Measurements from ENCODE around the gene PLEKHG3.

Gene PLEKHG3

DNA sequence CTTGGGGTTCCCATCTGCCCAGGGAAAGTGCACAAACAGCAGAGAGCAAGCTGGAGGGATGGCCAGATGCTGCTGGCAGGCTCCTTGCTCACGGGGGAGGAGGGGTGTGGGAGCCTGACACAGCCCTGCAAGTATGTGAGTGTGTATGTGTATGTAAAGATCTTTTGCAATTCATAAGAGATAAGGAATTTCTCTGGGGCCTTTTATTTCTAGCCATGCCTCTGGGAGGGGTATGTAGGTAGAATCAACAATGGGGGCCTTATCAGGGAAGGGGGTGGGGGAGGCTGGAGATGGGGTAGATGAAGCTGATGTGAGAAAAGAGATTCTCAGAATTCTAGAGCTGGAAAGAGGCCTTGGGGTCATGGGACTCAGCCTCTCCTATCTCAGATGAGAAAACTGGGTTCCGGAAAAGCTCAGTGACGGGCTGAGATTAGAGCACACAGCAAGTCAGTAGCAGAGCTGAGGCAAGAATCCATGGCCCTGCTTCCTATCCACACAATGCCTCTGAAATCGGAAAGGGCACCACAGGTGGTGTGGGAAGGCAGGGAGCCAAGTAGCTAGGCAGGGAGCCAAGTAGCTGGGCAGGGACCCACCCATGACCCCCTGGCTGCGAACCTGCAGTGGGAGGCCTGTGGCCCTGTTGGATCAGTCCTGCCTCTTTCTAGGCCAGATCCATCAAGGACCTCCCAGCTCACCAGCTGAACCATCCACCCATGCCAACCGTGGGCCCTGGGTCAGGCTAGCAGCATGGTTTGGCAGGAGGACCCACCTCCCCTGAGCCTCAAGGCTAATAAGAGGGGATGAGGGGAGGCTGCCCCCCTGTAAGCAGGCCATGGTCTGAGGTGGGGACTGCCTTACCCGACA, 54.7 kb downstream of the PLEKHG3 start:
- DNase-seq (ENCODE audit: extremely low spot score, insufficient read length, low read depth) (no peak), FAIRE-seq (no peak)

DNA sequence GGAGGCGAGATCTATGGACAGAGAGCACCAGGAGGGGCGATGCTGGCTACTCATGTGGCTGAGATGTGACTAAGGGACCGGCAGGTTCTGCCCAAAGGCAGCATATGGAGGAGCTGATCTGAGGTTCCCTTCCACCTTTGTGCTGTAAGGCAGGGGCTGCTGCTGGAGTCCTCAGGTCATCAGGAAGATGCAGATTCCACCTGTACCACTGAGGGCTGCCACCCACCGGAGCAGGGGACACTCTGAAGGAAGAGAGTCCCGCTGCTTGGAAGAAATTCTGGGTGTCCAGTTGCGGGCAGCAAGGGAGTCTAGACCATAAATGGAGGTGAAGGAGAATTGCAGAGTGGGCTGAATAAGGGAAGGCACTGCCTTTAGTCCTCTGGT, 55.3 kb downstream of the PLEKHG3 start:
- FAIRE-seq (no peak), DNase-seq (ENCODE audit: extremely low spot score, insufficient read length, low read depth) (no peak)

DNA sequence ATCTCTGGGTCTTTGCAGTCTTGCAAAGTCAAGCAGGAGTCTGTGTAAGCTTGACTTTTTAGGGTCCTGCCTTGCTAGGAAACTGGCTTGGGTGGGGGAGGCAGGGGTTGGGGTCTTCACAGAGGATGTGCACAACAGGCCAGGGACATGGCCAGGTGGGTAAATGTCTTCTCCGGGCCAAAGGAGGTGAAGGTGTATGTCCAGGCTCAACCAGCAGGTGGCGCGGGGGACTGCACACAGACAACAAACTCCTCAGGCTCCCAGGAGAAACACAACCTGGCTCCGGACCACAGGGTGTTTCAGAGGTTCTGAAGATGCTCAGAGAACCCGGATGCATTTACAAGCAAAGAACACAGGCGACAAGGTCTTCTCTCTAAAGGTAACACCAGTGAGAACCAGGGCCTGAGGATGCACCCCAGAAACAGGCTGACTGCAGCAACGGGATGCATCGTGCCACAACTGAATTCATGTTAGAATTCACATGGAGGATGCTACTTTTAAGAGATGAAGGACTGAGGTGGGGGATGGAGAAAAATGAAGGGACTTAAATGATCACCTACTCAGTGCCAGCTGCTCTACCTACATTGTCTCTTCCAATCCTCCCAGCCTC, 56.0 kb downstream of the PLEKHG3 start:
- DNase-seq (ENCODE audit: extremely low spot score, insufficient read length, low read depth), result peak; percentile 37
- peak; percentile 80 for FAIRE-seq

DNA sequence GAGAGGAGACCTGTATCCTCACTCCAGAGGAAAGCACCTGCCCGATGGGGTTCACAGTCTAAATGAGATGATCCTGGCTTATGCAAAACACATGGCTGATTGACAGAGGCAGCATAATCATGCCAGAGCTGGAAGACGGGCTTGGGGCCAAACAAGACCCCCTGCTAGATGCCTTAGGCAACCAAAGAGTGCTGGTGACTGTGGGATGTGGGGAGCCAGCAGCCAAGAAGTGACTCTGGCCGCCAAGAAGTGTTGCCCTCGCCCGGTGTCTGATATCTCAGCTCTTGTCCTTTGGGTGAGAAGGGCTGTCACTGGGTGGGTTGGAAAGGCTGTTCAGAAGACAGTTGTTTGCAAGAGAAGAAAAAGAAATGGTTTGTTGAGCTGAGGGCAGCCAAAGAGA, 56.7 kb downstream of the PLEKHG3 start:
- DNase-seq (ENCODE audit: extremely low spot score, insufficient read length, low read depth) (no peak), FAIRE-seq (no peak)

DNA sequence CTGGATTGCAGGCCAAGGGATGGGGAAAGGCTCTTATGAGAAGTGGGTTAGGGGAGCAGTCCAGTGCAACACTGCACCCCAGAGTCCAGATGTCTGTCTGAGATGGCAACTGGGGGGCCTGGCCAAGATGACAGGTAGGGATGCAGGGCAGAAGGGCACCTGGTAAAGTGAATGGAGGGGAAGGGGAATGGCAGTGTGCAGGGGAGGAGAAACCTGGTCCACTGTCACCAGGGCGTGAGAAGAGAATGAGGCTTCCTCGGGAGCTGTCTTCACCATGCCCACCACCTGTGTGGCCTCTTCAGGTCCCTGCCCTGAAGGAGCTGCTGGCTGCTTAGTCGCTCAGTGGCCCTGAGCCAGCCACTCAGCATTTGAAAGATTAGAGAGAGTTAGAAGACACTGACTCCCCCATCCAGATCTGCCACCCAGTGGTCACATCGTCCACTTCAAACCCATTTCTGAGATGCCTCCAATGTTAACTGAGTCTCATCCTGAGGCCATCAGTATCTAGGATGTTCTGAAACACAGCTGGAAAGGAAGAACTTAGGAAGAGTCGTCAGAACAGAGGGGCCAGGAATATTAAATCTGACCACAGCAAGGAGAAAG, 57.3 kb downstream of the PLEKHG3 start:
- FAIRE-seq (no peak), DNase-seq (ENCODE audit: extremely low spot score, insufficient read length, low read depth) (no peak)

DNA sequence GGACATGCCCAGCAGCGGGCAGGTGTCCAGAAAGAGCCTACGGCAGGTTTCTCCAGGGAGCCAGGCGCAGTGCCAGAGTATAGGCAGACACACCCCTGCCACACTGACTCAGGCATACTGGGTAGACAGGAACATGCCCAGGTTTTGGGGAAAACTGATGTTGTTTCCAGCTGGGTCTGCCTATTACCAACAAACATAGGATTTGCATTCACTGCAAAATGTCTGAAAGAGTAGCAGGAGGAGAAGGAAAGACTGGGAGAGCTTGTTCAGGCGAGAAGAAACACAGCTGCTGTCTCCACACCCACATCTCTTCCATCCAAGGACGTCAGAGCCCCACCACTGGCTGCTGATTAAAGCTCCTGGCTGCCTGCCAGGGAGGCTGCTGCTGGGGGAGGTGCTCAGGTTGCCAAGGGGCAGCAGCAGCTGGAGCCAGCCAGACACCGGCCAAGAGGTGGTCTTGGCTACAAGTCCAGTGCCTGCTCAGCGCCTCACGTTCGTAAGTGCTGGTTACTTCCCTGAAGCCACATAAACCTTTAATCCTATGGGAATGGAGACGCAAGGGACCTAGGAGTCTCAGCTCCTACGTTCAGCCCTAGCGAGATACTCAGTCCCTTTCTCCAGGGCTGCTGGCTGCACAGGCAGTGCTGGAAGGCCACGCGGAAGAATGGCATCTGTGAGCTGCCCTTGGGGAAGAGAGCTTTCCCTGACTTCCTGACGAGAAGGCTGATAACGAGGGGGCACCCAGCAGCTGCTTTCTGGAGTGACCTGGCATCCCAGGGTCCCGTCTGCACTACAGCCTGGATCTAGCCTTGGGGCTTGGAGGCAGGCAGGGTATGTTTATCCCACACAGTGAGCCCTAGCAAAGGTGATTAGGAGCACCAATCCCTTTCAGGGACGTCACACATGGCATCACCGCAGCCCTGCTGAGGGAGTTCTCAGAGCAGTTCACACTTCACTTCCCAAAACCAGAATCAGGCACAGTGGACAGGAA, 58.1 kb downstream of the PLEKHG3 start:
- FAIRE-seq (no peak), DNase-seq (ENCODE audit: extremely low spot score, insufficient read length, low read depth) (no peak)

DNA sequence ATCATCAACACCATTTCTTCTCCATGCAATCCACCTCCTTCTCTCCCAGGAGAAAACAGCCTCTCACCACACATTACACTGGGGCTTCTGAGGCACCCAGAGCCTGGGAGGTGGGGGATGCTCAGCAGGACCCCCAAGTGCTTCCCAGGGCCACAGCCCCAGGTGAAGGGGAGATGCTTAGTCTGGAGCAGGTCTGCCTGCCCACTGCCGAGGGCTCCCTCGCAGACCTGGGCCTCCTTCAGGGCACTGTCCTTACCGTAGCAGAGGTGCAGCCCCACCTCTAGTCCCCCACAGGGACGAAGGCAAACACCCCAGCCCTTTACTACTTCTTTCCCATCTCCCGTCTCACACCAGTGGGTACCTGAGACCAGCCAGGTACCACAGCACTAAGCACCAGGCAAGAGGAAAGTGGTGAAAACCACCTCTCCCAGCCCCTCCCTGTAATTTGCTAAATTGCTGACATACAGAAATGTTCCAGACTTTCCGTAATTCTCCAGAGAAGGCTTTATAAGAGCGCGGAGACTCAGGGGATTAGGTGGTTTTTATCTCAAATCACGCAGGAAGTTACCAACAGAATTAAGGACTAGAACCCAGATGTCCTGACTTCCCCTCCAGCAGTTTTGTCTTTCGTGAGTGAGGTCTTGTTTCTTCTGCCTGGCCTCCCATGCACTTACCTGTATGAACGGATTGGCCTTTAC, 59.0 kb downstream of the PLEKHG3 start:
- FAIRE-seq (peak; percentile 29), DNase-seq (ENCODE audit: extremely low spot score, insufficient read length, low read depth) (no peak)

DNA sequence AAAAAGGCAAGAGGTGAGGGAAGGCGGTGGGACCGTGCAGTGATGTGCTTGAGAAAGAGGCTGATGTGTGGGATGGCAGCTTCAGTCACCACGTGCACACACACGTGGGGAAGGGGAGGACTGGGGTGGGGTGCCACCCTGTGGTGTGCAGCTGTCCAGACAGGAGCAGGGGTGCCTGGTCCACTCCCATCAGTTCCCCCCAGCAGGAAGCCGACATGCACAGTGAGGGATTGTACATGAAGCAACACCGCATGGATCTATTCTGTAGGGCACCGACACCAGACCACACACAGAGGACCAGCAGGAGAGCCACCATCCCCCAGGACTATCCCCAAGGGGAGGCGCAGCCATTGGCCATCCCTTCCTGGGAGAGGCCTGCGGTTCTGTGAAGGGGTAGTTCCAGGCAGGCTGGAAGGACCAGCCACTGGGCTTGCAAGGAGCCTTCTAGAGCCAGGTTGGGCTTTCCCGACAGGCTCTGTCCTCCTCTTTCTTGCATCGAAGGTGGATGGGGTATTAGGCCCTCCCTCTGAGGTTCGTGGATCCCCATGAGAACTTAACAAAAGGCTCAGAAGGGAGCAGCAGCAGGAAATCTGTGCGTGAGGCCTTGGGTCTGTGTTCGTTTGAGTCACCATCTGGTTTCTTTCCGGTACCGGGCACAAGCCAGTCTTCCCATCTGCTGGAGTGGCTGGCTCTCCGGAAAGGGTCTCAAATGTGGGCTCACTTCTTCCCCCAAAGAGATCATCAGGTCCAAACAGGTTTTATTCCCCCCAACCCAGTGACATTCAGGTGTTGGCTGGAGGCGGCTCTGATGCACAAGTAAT, 59.8 kb downstream of the PLEKHG3 start:
- DNase-seq (ENCODE audit: extremely low spot score, insufficient read length, low read depth) (no peak), FAIRE-seq (no peak)

DNA sequence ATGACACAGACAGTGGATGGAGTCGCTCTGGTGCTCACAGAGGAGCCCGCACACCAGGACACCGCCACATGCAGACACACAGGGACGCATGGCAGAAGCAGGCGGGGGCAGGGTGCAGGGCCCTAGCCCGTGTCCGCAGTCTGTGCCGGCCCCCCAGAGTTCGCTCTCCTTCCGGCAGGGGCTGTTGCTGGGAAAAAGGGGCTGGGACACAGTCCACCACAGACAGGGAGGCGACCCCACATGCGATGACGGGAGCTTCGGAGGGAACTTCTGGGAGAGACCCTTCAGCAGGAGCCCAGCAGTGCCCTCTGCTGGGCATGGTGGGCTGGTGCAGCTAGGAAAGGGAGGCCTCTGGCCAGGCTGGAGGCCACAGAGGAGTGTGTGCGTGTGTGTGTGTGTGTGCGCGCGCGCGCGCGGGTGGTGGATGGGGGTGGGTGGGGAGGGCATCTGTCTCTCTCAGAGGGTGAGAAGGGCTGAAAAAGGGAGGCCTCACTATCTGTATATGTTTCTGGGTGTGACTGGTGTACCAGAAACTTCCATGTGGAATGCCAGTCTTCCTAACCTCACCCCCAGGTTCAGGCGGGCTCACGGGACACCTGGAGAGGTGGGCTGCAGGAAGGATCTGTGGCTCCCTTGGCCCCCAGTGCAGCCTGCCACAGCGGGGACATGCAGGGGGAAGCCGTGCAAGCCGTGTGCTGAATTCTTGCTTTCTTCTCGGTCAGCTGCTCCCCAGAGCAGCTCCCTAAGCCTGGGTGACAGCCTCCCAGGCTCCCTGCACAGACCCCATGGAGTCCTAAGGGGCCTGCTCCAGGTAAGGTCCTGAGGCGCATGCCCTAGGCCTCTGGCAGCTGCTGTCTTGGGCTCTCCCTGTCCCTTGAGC, 60.7 kb downstream of the PLEKHG3 start:
- DNase-seq (ENCODE audit: extremely low spot score, insufficient read length, low read depth) (peak; percentile 60), FAIRE-seq (peak; percentile 82)

DNA sequence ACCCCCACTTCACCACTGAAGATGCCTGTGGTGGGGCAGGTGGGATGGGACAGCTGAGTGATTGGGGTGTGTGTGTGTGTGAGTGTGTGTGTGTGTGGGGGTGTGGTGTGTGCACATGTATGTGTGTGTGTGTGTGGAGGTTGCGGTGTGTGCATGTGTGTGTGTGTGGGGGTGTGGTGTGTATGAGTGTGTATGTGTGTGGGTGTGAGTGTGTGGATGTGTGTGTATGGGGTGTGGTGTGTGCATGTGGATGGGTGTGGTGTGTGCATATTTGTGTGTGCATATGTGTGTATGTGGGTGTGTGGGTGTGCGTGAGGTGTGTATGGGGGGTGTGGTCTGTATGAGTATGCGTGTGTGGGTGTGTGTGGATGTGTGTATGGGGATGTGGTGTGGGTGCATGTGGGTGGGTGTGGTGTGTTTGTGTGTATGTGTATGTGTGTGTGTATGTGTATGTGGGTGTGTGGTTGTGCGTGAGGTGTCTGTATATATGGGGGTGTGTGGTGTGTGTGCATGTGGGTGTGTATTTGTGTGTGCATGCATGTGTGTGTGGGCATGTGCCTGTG, 61.6 kb downstream of the PLEKHG3 start:
- no peak for FAIRE-seq
- no peak for DNase-seq (ENCODE audit: extremely low spot score, insufficient read length, low read depth)

DNA sequence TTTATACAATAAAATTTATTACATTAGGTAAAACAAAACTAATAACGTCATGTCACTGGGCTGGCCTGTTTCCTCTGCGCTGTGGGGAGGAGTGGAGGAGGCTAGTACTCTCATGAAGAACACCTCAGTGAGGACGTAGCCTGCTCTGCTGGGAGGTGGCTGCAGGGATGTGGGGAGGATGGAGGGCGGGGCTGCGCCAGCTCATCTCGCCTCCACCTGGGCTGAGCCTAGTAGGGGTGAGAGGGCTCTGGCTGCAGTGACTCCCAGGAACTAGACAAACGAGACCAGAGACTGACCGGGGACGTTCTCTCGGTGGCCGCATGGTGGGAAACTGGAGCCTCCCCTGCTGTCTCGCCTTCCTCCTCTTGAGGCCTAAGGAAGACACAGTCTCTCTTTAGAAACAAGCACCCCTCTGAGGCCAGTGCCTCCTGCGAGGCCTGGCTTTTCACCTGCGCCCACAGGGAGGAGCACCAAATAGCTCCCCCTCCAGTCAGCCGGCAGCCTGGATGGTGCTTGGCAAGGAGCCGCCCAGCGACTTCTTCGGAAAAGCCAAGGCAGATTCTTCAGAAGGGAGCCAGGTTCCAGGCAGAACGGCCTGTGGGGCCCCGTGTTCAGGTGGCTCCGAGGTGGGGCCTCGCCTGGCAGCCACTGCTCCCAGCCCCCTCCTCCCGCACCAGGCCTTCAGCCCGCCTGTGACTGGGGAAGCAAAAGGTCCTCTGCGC, 62.4 kb downstream of the PLEKHG3 start:
- no peak for DNase-seq (ENCODE audit: extremely low spot score, insufficient read length, low read depth)
- no peak for FAIRE-seq

DNA sequence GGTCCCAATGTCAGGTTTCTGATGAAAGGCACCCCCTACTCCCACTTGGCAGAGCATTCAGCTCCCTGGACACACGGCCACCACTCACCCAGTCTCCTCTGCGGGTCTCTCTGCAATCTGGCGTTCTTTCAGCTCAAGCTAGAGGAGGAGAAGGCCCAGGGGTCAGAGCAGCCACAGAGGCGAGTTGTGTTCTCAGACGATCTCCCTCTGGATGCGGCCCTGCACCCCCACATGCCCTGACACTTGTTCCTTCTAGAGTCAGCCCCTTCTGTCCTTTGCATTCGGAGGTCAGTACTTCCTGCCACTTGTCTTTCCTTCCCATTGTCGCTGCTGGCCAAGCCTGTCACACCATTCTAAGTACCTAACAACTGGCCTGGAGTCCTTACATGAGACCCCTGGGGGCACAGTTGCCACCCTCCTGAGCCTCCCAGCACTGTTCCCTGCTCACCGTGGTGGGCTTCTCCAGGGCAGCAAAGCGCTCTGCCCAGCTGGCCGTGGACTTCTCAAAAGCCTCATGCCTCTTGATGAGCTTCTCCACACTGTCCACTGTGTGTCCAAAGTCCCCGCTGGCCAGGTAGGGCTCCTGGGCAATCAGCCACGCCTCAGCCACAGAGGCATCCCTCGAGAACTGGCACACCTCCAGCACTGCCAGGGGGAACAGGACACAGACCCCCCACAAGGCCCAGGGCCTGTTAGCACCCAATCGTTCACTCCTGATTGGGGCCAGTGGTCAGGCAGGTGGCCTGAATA, 63.2 kb downstream of the PLEKHG3 start:
- no peak for DNase-seq (ENCODE audit: extremely low spot score, insufficient read length, low read depth)

DNA sequence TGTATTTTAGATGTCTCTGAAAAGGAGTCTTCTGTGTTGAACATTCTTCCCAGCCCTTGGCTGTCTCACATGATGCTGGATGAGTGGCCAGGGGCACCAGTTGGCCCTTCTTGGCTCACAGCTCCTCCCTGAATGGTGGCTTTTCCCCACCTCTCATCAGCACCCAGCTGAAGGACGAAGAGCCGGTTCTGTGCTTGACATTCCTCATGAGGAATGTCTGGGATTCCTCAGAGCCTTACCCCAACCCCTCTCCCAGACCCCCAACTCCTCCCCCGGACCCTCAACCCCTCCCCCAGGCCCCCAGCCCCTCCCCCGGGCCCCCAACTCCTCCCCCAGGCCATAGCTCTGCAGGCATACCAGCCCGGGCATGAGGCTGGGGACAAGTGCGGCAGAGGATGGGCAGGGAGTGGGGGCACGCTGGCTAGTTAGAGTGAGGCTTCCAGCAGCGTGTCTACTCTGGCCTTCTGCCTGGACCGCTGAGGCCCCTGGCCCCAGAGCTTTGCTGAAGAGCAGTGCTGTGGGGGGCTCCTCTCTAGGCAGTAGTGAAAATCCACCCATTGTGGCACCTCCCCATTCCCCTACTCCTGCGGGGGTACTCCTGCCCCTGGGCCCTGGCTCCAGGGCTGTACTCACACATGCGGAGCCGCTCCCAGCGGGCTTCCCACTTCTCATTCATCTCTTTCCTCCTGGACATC, 64.3 kb downstream of the PLEKHG3 start:
- no peak for FAIRE-seq
- DNase-seq (ENCODE audit: extremely low spot score, insufficient read length, low read depth), result no peak

More for the DNA sequence above, 63.2 kb downstream of the PLEKHG3 start:
- no peak for FAIRE-seq

DNA sequence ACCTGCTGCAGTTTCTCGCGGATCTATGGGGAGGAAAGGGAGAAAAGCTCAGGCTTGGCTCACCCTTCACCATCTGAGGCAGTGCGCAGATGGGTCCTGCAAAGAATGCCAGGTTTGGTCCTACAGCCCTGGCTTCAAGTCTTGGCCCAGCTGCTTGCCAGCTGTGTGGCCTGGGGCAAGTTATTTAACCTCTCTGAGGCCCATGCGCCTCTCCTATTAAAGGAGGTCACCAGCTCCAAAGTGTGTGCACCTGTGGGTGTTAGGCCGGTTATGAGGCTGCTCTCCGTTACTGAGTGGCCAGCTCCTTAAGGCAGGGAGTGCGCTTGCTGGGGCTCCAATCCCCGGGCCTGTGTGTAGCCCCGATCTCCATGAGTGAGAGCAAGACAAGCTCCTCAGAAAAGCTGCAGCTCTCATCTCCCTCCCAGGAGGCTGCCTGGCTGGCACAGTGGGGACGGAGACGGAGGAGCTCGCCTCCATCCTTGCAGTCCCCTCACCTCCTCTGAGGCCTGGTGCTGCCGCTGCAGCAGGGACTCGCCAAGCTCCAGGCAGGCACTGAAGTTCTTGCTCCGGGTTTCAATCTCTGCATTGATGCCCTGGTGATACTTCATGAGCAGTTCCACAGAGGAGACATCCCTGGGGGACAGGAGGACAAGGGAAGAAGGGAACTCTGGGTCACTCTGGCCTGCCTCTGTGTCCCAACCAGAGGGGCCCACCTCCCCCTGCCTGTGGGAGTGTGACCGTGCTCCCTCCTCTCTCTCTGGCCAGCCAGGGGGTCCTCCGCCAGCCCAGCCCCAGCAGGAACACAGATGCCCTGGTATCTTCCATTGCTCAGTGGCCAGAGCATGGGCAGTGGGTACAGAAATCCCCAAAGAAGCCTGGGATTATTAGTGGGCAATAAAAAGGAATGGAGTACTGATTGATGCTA, 65.1 kb downstream of the PLEKHG3 start:
- no peak for DNase-seq (ENCODE audit: extremely low spot score, insufficient read length, low read depth)
- no peak for FAIRE-seq

DNA sequence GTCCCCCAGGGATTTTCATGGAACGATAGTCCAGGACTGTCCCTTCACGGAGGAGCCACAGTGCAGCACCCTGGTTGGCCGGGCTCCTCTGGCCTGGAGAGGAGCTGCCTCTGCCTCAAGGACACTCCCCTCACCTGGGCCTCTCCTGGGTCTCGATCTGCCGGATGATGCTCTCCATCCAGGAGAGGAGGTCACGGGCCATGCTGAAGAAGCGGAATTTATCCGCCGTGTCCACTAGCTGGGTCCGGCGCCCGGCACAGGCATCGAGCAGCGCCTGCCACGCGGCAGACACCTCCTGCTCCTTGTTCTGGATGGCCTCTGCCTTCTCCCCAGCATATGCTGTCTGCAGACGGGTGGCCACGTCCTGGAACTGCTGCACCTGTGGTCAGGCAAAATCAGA, 66.5 kb downstream of the PLEKHG3 start:
- DNase-seq (ENCODE audit: extremely low spot score, insufficient read length, low read depth), result no peak
- no peak for FAIRE-seq

Data from GM18507 (cell line).